GM23338 (cell line): Measurements from ENCODE around the gene MAP3K9. TPM values are rescaled to one million over a fixed set of nuclear protein-coding genes. Genes with fewer than 3 reads are reported as not detected.

ENCODE experiments used
- ATAC-seq: fragments of 200-7000 bp; cut with Tn5 transposase; 3 replicates; pipeline ENCODE4 v1.9.1; 2020
- DNase-seq: peaks from one replicate; pipeline ENCODE4 v3.0.0-alpha.2; 2015; ENCODE audit warnings: low spot score
- H2AFZ ChIP-seq: fragments of 200-600 bp; sonication (generic); 2 replicates; pipeline ENCODE4 v1.8.0; 2016; ENCODE audit warnings: antibody characterized with exemption, mild to moderate bottlenecking, moderate library complexity
- H3F3A ChIP-seq: fragments of 200-600 bp; sonication (generic); replicated peaks from 2 replicates; pipeline ENCODE4 v1.8.0; 2017; ENCODE audit warnings: antibody characterized with exemption, mixed run types, low read depth
- H3K27ac ChIP-seq: fragments of 200-600 bp; sonication (generic); 2 replicates; pipeline ENCODE4 v1.6.1; 2016; ENCODE audit warnings: low read depth
- H3K27me3 ChIP-seq: fragments of 200-600 bp; sonication (generic); 2 replicates; pipeline ENCODE4 v1.8.0; 2016; ENCODE audit warnings: mild to moderate bottlenecking, mixed run types, moderate library complexity; ENCODE audit not compliant: insufficient read depth
- H3K36me3 ChIP-seq: fragments of 200-600 bp; sonication (generic); 2 replicates; pipeline ENCODE4 v1.8.0; 2016; ENCODE audit warnings: mild to moderate bottlenecking; ENCODE audit not compliant: insufficient read depth
- H3K4me1 ChIP-seq: fragments of 200-600 bp; sonication (generic); 2 replicates; pipeline ENCODE4 v1.8.0; 2016; ENCODE audit warnings: mild to moderate bottlenecking, moderate library complexity; ENCODE audit not compliant: insufficient read depth
- H3K4me2 ChIP-seq: fragments of 200-600 bp; sonication (generic); 2 replicates; pipeline ENCODE4 v1.7.1; 2017; ENCODE audit warnings: mixed run types
- H3K4me3 ChIP-seq: fragments of 200-600 bp; sonication (generic); 2 replicates; pipeline ENCODE4 v1.6.1; 2016; ENCODE audit warnings: mixed run types
- H3K79me2 ChIP-seq: fragments of 200-600 bp; sonication (generic); replicated peaks from 2 replicates; pipeline ENCODE4 v1.8.0; 2017; ENCODE audit warnings: mild to moderate bottlenecking; ENCODE audit not compliant: insufficient read depth
- H3K9me2 ChIP-seq: fragments of 200-600 bp; sonication (generic); 2 replicates; pipeline ENCODE4 v1.8.0; 2017; ENCODE audit not compliant: insufficient read depth
- H4K20me1 ChIP-seq: fragments of 200-600 bp; sonication (generic); replicated peaks from 2 replicates; pipeline ENCODE4 v1.8.0; 2017; ENCODE audit warnings: mild to moderate bottlenecking; ENCODE audit not compliant: insufficient read depth
- H3K27ac Mint-ChIP-seq: 2 replicates; pipeline ENCODE4 v1.8.0; 2020; ENCODE audit warnings: inconsistent platforms, mild to moderate bottlenecking, moderate library complexity, mixed read lengths
- H3K27me3 Mint-ChIP-seq: 3 replicates; pipeline ENCODE4 v1.8.0; 2022; ENCODE audit warnings: low read depth, mild to moderate bottlenecking, moderate library complexity, mixed read lengths, inconsistent platforms; ENCODE audit not compliant: insufficient read depth, poor library complexity
- H3K36me3 Mint-ChIP-seq: 3 replicates; pipeline ENCODE4 v1.8.0; 2021; ENCODE audit warnings: low read depth, mild to moderate bottlenecking, inconsistent platforms, moderate library complexity, mixed read lengths
- H3K4me1 Mint-ChIP-seq: 3 replicates; pipeline ENCODE4 v1.8.0; 2020; ENCODE audit warnings: mild to moderate bottlenecking, inconsistent platforms, mixed read lengths
- H3K4me3 Mint-ChIP-seq: 3 replicates; pipeline ENCODE4 v1.8.0; 2021; ENCODE audit warnings: moderate library complexity, mild to moderate bottlenecking, inconsistent platforms, mixed read lengths
- H3K9me3 Mint-ChIP-seq: 3 replicates; pipeline ENCODE4 v1.8.0; 2020; ENCODE audit warnings: moderate library complexity, mild to moderate bottlenecking, inconsistent platforms, mixed read lengths
- CREB1 ChIP-seq: fragments of 250-450 bp; sonication (Bioruptor Pico); IDR thresholded peaks from 2 replicates; pipeline ENCODE4 v1.5.0; 2020; ENCODE audit warnings: low read depth, mild to moderate bottlenecking, moderate library complexity
- EZH2 ChIP-seq: fragments of 200-600 bp; sonication (generic); IDR thresholded peaks from one replicate; pipeline ENCODE4 v1.8.0; 2017; ENCODE audit warnings: antibody characterized with exemption, mild to moderate bottlenecking, low read depth; ENCODE audit not compliant: unreplicated experiment
- EZH2phosphoT487 ChIP-seq: fragments of 200-600 bp; sonication (generic); IDR thresholded peaks from one replicate; pipeline ENCODE4 v1.8.1; 2018; ENCODE audit warnings: antibody characterized with exemption; ENCODE audit not compliant: unreplicated experiment
- NANOG ChIP-seq: IDR thresholded peaks from 2 replicates; pipeline ENCODE4 v1.6.1; 2016; ENCODE audit warnings: antibody characterized with exemption, borderline replicate concordance
- POLR2AphosphoS5 ChIP-seq: IDR thresholded peaks from 2 replicates; pipeline ENCODE4 v1.6.1; 2016; ENCODE audit warnings: antibody characterized with exemption, low read depth
- REST ChIP-seq: IDR thresholded peaks from one replicate; pipeline ENCODE4 v1.6.1; 2018; ENCODE audit warnings: antibody characterized with exemption; ENCODE audit not compliant: unreplicated experiment
- ZNF114 ChIP-seq: fragments of 250-450 bp; sonication (Bioruptor Pico); IDR thresholded peaks from 2 replicates; pipeline ENCODE4 v1.5.0; 2020; ENCODE audit warnings: mild to moderate bottlenecking, moderate library complexity
- ZNF331 ChIP-seq: fragments of 250-450 bp; sonication (Bioruptor Pico); IDR thresholded peaks from 2 replicates; pipeline ENCODE4 v1.5.0; 2020; ENCODE audit warnings: low read depth, mild to moderate bottlenecking, moderate library complexity
- polyA plus RNA-seq: library from polyadenylated mRNA; unstranded; fragments of >200 nt; fragmentation: Nextera tagmentation; extraction: Ambion mirVana; gene quantifications from 2 replicates; pipeline ENCODE4 v1.2.1, GENCODE V29; 2016
- total RNA-seq: library from RNA; depleted of rRNA; stranded (reverse); fragments of >200 nt; shearing (Covaris generic); gene quantifications from 2 replicates; pipeline ENCODE4 v1.2.3, GENCODE V29; 2014
- TF ChIP-seq, protein P1 (sequence below): fragments of 250-450 bp; sonication (Bioruptor Pico); IDR thresholded peaks from 2 replicates; pipeline ENCODE4 v1.5.0; 2020; ENCODE audit warnings: mild to moderate bottlenecking, moderate library complexity

MAP3K9 gene
- total and polyA plus RNA-seq, 2 experiments from 2014 or later = 5.3 to 30.8 TPM

- peak; percentile 67 for TF ChIP-seq REST
Measured at GRCh38 chr14:70804556-70805162, 4.7 kb downstream of the MAP3K9 start (continued).

- peaks cover 8% of the 10 kb centered on the region for H3K36me3 ChIP-seq
- H3K9me2 ChIP-seq = no peaks in the 10 kb centered on the region
- H3K4me3 Mint-ChIP-seq = no peak overlapping the region
- H3K27me3 Mint-ChIP-seq = peaks cover 9% of the 10 kb centered on the region
- no peak overlapping the region for H2AFZ ChIP-seq
- DNase-seq (no peak), ATAC-seq (no peak)
- H3K27ac ChIP-seq = no peak overlapping the region
- no peak overlapping the region for H3K4me3 ChIP-seq
- H4K20me1 ChIP-seq = peaks cover 50% of the 10 kb centered on the region
- peaks cover 80% of the 10 kb centered on the region for H3K79me2 ChIP-seq
- H3K27ac Mint-ChIP-seq = no peak overlapping the region
- peaks cover 33% of the 10 kb centered on the region for H3K36me3 Mint-ChIP-seq
- H3F3A ChIP-seq = no peaks in the 10 kb centered on the region
- no peaks in the 10 kb centered on the region for H3K27me3 ChIP-seq
- peaks cover 24% of the 10 kb centered on the region for H3K4me1 Mint-ChIP-seq
- no peak overlapping the region for H3K4me2 ChIP-seq
- peaks cover 7% of the 10 kb centered on the region for H3K4me1 ChIP-seq
- H3K9me3 Mint-ChIP-seq = no peaks in the 10 kb centered on the region
- TF ChIP-seq CREB1 (no peak), NANOG (no peak), ZNF331 (CRISPR knock-in tag) (no peak), POLR2AphosphoS5 (no peak), EZH2 (no peak), ZNF114 (CRISPR knock-in tag) (no peak), EZH2phosphoT487 (no peak)
- TF ChIP-seq, protein P1, sequence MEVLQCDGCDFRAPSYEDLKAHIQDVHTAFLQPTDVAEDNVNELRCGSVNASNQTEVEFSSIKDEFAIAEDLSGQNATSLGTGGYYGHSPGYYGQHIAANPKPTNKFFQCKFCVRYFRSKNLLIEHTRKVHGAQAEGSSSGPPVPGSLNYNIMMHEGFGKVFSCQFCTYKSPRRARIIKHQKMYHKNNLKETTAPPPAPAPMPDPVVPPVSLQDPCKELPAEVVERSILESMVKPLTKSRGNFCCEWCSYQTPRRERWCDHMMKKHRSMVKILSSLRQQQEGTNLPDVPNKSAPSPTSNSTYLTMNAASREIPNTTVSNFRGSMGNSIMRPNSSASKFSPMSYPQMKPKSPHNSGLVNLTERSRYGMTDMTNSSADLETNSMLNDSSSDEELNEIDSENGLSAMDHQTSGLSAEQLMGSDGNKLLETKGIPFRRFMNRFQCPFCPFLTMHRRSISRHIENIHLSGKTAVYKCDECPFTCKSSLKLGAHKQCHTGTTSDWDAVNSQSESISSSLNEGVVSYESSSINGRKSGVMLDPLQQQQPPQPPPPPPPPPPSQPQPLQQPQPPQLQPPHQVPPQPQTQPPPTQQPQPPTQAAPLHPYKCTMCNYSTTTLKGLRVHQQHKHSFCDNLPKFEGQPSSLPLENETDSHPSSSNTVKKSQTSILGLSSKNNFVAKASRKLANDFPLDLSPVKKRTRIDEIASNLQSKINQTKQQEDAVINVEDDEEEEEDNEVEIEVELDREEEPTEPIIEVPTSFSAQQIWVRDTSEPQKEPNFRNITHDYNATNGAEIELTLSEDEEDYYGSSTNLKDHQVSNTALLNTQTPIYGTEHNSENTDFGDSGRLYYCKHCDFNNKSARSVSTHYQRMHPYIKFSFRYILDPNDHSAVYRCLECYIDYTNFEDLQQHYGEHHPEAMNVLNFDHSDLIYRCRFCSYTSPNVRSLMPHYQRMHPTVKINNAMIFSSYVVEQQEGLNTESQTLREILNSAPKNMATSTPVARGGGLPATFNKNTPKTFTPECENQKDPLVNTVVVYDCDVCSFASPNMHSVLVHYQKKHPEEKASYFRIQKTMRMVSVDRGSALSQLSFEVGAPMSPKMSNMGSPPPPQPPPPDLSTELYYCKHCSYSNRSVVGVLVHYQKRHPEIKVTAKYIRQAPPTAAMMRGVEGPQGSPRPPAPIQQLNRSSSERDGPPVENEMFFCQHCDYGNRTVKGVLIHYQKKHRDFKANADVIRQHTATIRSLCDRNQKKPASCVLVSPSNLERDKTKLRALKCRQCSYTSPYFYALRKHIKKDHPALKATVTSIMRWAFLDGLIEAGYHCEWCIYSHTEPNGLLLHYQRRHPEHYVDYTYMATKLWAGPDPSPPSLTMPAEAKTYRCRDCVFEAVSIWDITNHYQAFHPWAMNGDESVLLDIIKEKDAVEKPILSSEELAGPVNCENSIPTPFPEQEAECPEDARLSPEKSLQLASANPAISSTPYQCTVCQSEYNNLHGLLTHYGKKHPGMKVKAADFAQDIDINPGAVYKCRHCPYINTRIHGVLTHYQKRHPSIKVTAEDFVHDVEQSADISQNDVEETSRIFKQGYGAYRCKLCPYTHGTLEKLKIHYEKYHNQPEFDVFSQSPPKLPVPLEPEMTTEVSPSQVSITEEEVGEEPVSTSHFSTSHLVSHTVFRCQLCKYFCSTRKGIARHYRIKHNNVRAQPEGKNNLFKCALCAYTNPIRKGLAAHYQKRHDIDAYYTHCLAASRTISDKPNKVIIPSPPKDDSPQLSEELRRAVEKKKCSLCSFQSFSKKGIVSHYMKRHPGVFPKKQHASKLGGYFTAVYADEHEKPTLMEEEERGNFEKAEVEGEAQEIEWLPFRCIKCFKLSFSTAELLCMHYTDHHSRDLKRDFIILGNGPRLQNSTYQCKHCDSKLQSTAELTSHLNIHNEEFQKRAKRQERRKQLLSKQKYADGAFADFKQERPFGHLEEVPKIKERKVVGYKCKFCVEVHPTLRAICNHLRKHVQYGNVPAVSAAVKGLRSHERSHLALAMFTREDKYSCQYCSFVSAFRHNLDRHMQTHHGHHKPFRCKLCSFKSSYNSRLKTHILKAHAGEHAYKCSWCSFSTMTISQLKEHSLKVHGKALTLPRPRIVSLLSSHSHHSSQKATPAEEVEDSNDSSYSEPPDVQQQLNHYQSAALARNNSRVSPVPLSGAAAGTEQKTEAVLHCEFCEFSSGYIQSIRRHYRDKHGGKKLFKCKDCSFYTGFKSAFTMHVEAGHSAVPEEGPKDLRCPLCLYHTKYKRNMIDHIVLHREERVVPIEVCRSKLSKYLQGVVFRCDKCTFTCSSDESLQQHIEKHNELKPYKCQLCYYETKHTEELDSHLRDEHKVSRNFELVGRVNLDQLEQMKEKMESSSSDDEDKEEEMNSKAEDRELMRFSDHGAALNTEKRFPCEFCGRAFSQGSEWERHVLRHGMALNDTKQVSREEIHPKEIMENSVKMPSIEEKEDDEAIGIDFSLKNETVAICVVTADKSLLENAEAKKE = no peak
Measured at GRCh38 chr14:70803321-70804310, 5.7 kb downstream of the MAP3K9 start.
